HEK293T (cell line): ENCODE data around the gene UBR2.

Experiments
- CTBP1 ChIP-seq: fragments of 450-650 bp; IDR thresholded peaks from 2 replicates; pipeline ENCODE4 v1.6.1; 2016; ENCODE audit warnings: borderline replicate concordance
- ELF4 ChIP-seq: fragments of 450-650 bp; IDR thresholded peaks from 2 replicates; pipeline ENCODE4 v1.6.1; 2017; ENCODE audit warnings: antibody characterized with exemption
- FOXA1 ChIP-seq: fragments of 450-650 bp; IDR thresholded peaks from 2 replicates; pipeline ENCODE4 v1.6.1; 2016; ENCODE audit warnings: mild to moderate bottlenecking
- FOXK2 ChIP-seq: fragments of 450-650 bp; IDR thresholded peaks from 2 replicates; pipeline ENCODE4 v1.6.1; 2016; ENCODE audit warnings: mild to moderate bottlenecking
- HDGF ChIP-seq: fragments of 450-650 bp; IDR thresholded peaks from 2 replicates; pipeline ENCODE4 v1.6.1; 2017; ENCODE audit warnings: antibody characterized with exemption, borderline replicate concordance
- SUZ12 ChIP-seq: fragments of 450-650 bp; IDR thresholded peaks from 2 replicates; pipeline ENCODE4 v1.6.1; 2016; ENCODE audit warnings: mild to moderate bottlenecking
- ZNF384 ChIP-seq: fragments of 450-650 bp; IDR thresholded peaks from 2 replicates; pipeline ENCODE4 v1.6.1; 2016
- TF ChIP-seq, protein P1 (sequence below): fragments of 450-650 bp; IDR thresholded peaks from 2 replicates; pipeline ENCODE4 v1.6.1; 2016

DNA sequence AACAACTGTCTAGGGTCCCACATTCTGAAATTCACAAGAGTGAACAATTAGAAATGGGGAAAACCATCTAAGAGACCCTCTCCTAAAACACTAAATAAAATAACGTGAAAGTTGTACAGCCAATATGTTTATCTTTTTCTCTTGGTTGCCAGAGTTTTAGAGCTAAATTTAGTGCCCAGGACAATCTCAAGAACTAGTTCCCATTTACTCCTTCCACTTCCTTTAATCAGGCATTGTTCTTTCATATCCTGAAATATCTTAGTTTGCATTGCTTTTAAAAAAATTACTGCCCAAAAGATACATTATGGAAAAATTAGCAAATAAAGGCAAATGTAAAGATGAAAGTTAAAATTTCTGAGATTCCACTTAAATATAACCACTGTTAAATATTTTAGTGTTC lies 33.1 kb upstream of the UBR2 start:
- TF ChIP-seq ZNF384 = no peak
- no peak for TF ChIP-seq ELF4
- TF ChIP-seq FOXK2 = no peak
- no peak for TF ChIP-seq CTBP1
- no peak for TF ChIP-seq HDGF
- TF ChIP-seq, protein P1, sequence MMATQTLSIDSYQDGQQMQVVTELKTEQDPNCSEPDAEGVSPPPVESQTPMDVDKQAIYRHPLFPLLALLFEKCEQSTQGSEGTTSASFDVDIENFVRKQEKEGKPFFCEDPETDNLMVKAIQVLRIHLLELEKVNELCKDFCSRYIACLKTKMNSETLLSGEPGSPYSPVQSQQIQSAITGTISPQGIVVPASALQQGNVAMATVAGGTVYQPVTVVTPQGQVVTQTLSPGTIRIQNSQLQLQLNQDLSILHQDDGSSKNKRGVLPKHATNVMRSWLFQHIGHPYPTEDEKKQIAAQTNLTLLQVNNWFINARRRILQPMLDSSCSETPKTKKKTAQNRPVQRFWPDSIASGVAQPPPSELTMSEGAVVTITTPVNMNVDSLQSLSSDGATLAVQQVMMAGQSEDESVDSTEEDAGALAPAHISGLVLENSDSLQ = no peak
- no peak for TF ChIP-seq FOXA1
- TF ChIP-seq SUZ12 = no peak
